Measurements from ENCODE around the gene SCN3B. TPM values are rescaled to one million over a fixed set of nuclear protein-coding genes. Genes with fewer than 3 reads are reported as not detected.

Gene SCN3B
- total RNA-seq, 5 donors from 2014 or later (not counting 1 experiment from before 2014, with no cell fraction given): not detected

DNA sequence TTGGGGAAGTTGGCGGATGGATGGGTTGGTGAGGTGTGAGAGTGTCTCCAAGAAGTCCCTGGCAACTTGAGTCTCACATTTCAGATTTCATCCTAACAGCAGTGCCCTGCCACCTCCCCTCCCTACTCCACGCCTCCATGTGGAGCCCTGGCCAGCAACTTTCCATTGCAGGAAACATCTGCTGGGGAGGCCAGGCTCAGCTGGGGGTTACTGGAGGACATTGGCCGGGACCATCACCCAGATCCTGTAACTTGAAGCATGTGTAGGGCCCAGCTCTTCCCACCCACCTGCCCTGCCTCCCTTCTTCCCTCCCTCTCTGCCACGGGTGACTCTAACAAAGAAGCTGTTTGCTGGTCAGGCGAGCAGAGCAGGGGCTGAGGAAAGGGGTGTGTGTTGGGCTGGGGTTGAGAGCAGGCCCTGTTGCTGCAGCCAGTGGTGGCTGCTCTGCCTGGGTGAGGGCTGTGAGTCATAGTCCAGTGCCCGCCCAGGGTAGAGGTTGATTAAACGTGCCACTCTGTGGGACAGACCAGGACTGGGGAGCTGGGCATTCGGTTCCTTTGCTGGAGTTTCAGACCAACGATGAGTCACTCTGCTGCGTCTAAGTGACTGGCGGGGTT, 64.0 kb downstream of the SCN3B start:
- peaks cover 18% of the 10 kb centered on the region for H3K36me3 Mint-ChIP-seq
- Histone ChIP-seq H3K4me1 (ENCODE audit: control insufficient read depth in 1 of 2, extremely low read depth in 1 of 2, insufficient read depth in 2 of 2, low read length in 2 of 2) (no peaks in the 10 kb centered on the region), H3K9me3 (no peaks in the 10 kb centered on the region), H3K4me3 (ENCODE audit: control insufficient read depth in 1 of 2, extremely low read depth in 1 of 2, low read length in 1 of 2) (no peak overlapping the region), H3K27me3 (replicated peaks in 1 of 2; ENCODE audit: control insufficient read depth in 2 of 2, extremely low read depth in 1 of 2, insufficient read depth in 2 of 2, low read length in 1 of 2) (no peaks in the 10 kb centered on the region), H3K27ac (ENCODE audit: low read length) (no peak overlapping the region), H3K36me3 (ENCODE audit: control insufficient read depth in 2 of 2, extremely low read depth in 1 of 2, insufficient read depth in 1 of 2, low read length in 1 of 2) (peaks cover 0 to 15% of the 10 kb centered on the region in 2 donors)
- ChIA-PET POLR2A (no interaction called here), CTCF (no interaction called here)
- H3K4me3 Mint-ChIP-seq: no peak overlapping the region
- no peak for DNase-seq
- 81% methylated on average over 6 of the region's 11 CpGs for WGBS (ENCODE audit: insufficient coverage)
- no peak for ATAC-seq (replicated peaks in 1 of 4)
- H3K27ac Mint-ChIP-seq: no peak overlapping the region
- H3K9me3 Mint-ChIP-seq: no peaks in the 10 kb centered on the region
- no peaks in the 10 kb centered on the region for H3K27me3 Mint-ChIP-seq
- H3K4me1 Mint-ChIP-seq: no peaks in the 10 kb centered on the region

DNA sequence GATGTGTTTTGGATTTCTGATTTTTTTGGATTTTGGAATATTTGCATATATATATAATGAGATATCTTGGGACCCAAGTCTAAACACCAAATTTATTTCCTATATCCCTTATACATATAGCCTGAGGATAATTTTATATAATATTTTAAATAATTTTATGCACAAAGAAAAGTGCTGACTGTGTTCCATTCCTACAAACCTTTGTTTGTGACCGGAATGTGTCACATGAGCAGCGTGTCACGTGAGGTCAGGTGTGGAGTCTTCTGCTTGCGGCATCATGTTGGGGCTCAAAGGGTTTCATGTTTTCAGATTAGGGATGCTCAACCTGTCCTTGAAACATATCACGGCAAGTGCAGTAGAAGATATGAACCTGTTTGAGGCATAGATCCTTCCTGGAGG, 65.6 kb downstream of the SCN3B start:
- ChIA-PET CTCF (no interaction called here), POLR2A (no interaction called here)
- Mint-ChIP-seq H3K9me3 (no peaks in the 10 kb centered on the region), H3K27ac (no peak overlapping the region), H3K27me3 (no peaks in the 10 kb centered on the region), H3K36me3 (peaks cover 12% of the 10 kb centered on the region), H3K4me1 (no peaks in the 10 kb centered on the region), H3K4me3 (no peak overlapping the region)
- no peaks in the 10 kb centered on the region for H3K4me1 ChIP-seq (ENCODE audit: control insufficient read depth in 1 of 2, extremely low read depth in 1 of 2, insufficient read depth in 2 of 2, low read length in 2 of 2)
- no peaks in the 10 kb centered on the region for H3K27me3 ChIP-seq (replicated peaks in 1 of 2; ENCODE audit: control insufficient read depth in 2 of 2, extremely low read depth in 1 of 2, insufficient read depth in 2 of 2, low read length in 1 of 2)
- no peak for DNase-seq
- no peak overlapping the region for H3K4me3 ChIP-seq (ENCODE audit: control insufficient read depth in 1 of 2, extremely low read depth in 1 of 2, low read length in 1 of 2)
- peaks cover 0 to 8% of the 10 kb centered on the region in 2 donors for H3K36me3 ChIP-seq (ENCODE audit: control insufficient read depth in 2 of 2, extremely low read depth in 1 of 2, insufficient read depth in 1 of 2, low read length in 1 of 2)
- no peaks in the 10 kb centered on the region for H3K9me3 ChIP-seq
- no peak for ATAC-seq (replicated peaks in 1 of 4)
- H3K27ac ChIP-seq (ENCODE audit: low read length): no peak overlapping the region
- 98% methylated on average over 4 of the region's 5 CpGs for WGBS (ENCODE audit: insufficient coverage)

DNA sequence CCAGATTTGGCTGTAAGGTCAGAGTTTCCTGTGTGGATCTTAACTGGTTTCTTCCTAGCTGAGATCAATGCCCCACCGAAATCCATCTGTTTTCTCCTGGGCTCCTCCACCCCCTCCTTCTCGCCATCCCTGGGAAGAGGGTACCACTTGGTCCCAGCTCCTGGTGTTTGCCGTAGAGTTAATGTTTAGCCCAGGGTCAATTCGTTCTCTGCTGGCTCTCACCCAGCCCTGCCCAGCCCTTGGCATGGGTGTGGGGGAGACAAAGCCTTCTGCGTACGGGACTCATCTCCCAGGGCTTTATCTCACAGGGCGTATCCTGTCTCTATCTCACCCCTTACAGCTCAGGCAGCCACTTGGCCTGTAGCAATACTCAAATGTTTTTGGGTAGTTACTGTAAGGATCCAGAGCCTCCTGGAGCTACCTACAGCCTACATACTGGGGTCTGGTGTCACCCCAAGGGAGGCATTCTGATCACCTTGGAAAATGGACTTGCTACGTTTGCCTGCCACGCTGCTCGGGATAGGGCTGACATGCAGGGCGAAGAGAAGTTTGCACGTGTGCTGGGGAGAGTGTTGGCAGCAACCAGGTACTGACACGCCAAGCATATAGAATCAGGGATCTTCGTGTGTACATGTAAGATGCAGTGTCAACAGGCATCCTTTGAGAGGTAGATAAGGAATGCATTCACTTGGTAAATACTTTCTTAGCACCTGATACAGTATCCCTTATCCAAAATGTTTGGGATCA, 66.1 kb downstream of the SCN3B start:
- ATAC-seq (replicated peaks in 1 of 4) (no peak), DNase-seq (no peak)
- H3K36me3 Mint-ChIP-seq: peaks cover 8% of the 10 kb centered on the region
- H3K27me3 Mint-ChIP-seq: no peaks in the 10 kb centered on the region
- no peaks in the 10 kb centered on the region for H3K9me3 Mint-ChIP-seq
- 95% methylated on average over 7 of the region's 14 CpGs for WGBS (ENCODE audit: insufficient coverage)
- no peaks in the 10 kb centered on the region for H3K4me1 Mint-ChIP-seq
- Histone ChIP-seq H3K27ac (ENCODE audit: low read length) (no peak overlapping the region), H3K9me3 (no peaks in the 10 kb centered on the region), H3K27me3 (replicated peaks in 1 of 2; ENCODE audit: control insufficient read depth in 2 of 2, extremely low read depth in 1 of 2, insufficient read depth in 2 of 2, low read length in 1 of 2) (no peaks in the 10 kb centered on the region), H3K4me1 (ENCODE audit: control insufficient read depth in 1 of 2, extremely low read depth in 1 of 2, insufficient read depth in 2 of 2, low read length in 2 of 2) (no peaks in the 10 kb centered on the region), H3K36me3 (ENCODE audit: control insufficient read depth in 2 of 2, extremely low read depth in 1 of 2, insufficient read depth in 1 of 2, low read length in 1 of 2) (peaks cover 0 to 6% of the 10 kb centered on the region in 2 donors), H3K4me3 (ENCODE audit: control insufficient read depth in 1 of 2, extremely low read depth in 1 of 2, low read length in 1 of 2) (no peak overlapping the region)
- ChIA-PET POLR2A (no interaction called here), CTCF (interaction anchor here in 1 of 2 donors (0.6 kb wide), 1 partner anchor 126 kb away, joined by 4 read pairs; no protein-coding TSS in a partner anchor)
- H3K4me3 Mint-ChIP-seq: no peak overlapping the region
- no peak overlapping the region for H3K27ac Mint-ChIP-seq

DNA sequence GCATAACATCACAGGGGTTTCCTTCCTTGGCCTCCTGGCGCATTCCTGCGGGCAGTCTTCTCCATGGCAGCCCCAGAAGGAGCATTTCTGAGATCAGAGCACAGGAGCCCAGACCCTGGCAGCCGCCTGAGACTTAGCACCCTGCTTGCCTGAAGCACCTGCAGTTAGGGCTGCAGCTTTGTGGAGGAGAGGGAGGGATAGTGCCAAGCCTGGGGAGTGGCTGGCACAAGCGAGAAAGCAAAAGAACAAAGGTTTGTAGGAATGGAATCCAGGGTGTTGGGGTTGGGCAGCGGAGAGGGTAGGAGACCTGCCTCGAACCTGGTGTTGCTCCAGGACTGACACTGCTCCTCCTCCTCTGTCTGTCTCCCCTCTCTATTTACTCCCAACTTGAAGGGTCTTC, 66.9 kb downstream of the SCN3B start:
- CTCF ChIA-PET: interaction anchor here in 1 of 2 donors (0.6 kb wide), 1 partner anchor 126 kb away, joined by 4 read pairs; no protein-coding TSS in a partner anchor
- DNase-seq (no peak), ATAC-seq (replicated peaks in 1 of 4) (no peak)
- H3K36me3 ChIP-seq (ENCODE audit: control insufficient read depth in 2 of 2, extremely low read depth in 1 of 2, insufficient read depth in 1 of 2, low read length in 1 of 2): peaks cover 0 to 6% of the 10 kb centered on the region in 2 donors
- Mint-ChIP-seq H3K27me3 (no peaks in the 10 kb centered on the region), H3K4me3 (no peak overlapping the region), H3K4me1 (no peaks in the 10 kb centered on the region), H3K9me3 (no peaks in the 10 kb centered on the region), H3K27ac (no peak overlapping the region), H3K36me3 (peaks cover 7% of the 10 kb centered on the region)
- no peak overlapping the region for H3K4me3 ChIP-seq (ENCODE audit: control insufficient read depth in 1 of 2, extremely low read depth in 1 of 2, low read length in 1 of 2)
- POLR2A ChIA-PET: interaction anchor here in 1 of 2 donors (0.6 kb wide), 1 partner anchor 1373 kb away, joined by 4 read pairs; no protein-coding TSS in a partner anchor
- H3K4me1 ChIP-seq (ENCODE audit: control insufficient read depth in 1 of 2, extremely low read depth in 1 of 2, insufficient read depth in 2 of 2, low read length in 2 of 2): no peaks in the 10 kb centered on the region
- WGBS (ENCODE audit: insufficient coverage): 97% methylated on average over 4 of the region's 6 CpGs
- H3K27ac ChIP-seq (ENCODE audit: low read length): no peak overlapping the region
- no peaks in the 10 kb centered on the region for H3K9me3 ChIP-seq
- no peaks in the 10 kb centered on the region for H3K27me3 ChIP-seq (replicated peaks in 1 of 2; ENCODE audit: control insufficient read depth in 2 of 2, extremely low read depth in 1 of 2, insufficient read depth in 2 of 2, low read length in 1 of 2)

DNA sequence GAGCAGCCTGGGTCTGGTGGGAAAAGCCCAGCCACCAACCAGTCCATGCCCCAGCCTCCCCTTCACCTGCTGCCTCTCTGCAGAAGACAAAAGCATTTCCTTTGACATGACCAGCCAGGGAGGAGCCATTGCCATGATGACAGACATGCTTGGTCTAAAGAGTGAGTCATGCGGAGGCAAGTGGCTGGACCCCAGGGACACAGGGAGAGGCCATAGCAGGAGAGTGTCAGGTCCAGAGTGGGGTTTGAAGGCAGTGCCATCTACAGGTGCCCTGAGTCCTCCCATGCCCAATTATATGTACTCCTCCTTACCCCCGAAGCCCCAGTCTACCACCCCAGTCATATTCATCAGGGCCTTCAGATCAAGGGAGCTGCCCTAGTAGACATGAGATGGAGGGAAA, 67.4 kb downstream of the SCN3B start:
- Histone ChIP-seq H3K27me3 (replicated peaks in 1 of 2; ENCODE audit: control insufficient read depth in 2 of 2, extremely low read depth in 1 of 2, insufficient read depth in 2 of 2, low read length in 1 of 2) (no peaks in the 10 kb centered on the region), H3K27ac (ENCODE audit: low read length) (no peak overlapping the region), H3K36me3 (ENCODE audit: control insufficient read depth in 2 of 2, extremely low read depth in 1 of 2, insufficient read depth in 1 of 2, low read length in 1 of 2) (peaks cover 0 to 6% of the 10 kb centered on the region in 2 donors), H3K4me1 (ENCODE audit: control insufficient read depth in 1 of 2, extremely low read depth in 1 of 2, insufficient read depth in 2 of 2, low read length in 2 of 2) (no peaks in the 10 kb centered on the region), H3K9me3 (no peaks in the 10 kb centered on the region), H3K4me3 (ENCODE audit: control insufficient read depth in 1 of 2, extremely low read depth in 1 of 2, low read length in 1 of 2) (no peak overlapping the region)
- DNase-seq: no peak
- Mint-ChIP-seq H3K27ac (no peak overlapping the region), H3K4me1 (no peaks in the 10 kb centered on the region), H3K9me3 (no peaks in the 10 kb centered on the region), H3K36me3 (peaks cover 3% of the 10 kb centered on the region), H3K27me3 (no peaks in the 10 kb centered on the region), H3K4me3 (no peak overlapping the region)
- ChIA-PET CTCF (no interaction called here), POLR2A (interaction anchor here in 1 of 2 donors (0.6 kb wide), 1 partner anchor 1373 kb away, joined by 4 read pairs; no protein-coding TSS in a partner anchor)
- no peak for ATAC-seq (replicated peaks in 1 of 4)
- WGBS (ENCODE audit: insufficient coverage): 100% methylated on average over 1 of the region's 2 CpGs

DNA sequence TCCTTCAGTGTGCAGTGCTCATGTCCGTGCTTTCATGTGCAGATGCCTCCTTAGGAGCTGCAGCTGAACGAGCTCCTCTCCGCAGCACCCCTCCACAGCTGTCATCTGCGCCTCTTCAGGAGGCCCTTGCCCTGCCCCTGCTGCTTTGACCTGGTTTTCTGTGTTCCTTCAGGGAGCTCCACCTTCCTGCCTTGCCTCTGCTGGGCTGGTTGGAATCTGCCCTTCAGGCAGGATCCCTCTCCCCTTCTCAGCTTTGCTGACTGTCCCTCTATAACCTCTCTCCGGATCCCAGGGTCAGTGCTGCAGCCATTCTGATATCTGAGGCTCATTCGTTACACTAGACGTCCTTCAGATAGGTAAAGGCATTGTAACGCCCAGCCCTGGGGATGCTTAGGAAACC, 67.9 kb downstream of the SCN3B start:
- ChIA-PET CTCF (no interaction called here), POLR2A (no interaction called here)
- no peak for ATAC-seq (replicated peaks in 1 of 4)
- peaks cover 0 to 6% of the 10 kb centered on the region in 2 donors for H3K36me3 ChIP-seq (ENCODE audit: control insufficient read depth in 2 of 2, extremely low read depth in 1 of 2, insufficient read depth in 1 of 2, low read length in 1 of 2)
- H3K4me3 Mint-ChIP-seq: no peak overlapping the region
- H3K27me3 Mint-ChIP-seq: no peaks in the 10 kb centered on the region
- no peak for DNase-seq
- H3K9me3 Mint-ChIP-seq: no peaks in the 10 kb centered on the region
- no peaks in the 10 kb centered on the region for H3K27me3 ChIP-seq (replicated peaks in 1 of 2; ENCODE audit: control insufficient read depth in 2 of 2, extremely low read depth in 1 of 2, insufficient read depth in 2 of 2, low read length in 1 of 2)
- no peaks in the 10 kb centered on the region for H3K9me3 ChIP-seq
- H3K36me3 Mint-ChIP-seq: peaks cover 3% of the 10 kb centered on the region
- H3K4me1 ChIP-seq (ENCODE audit: control insufficient read depth in 1 of 2, extremely low read depth in 1 of 2, insufficient read depth in 2 of 2, low read length in 2 of 2): no peaks in the 10 kb centered on the region
- H3K27ac Mint-ChIP-seq: no peak overlapping the region
- H3K4me1 Mint-ChIP-seq: no peaks in the 10 kb centered on the region
- H3K4me3 ChIP-seq (ENCODE audit: control insufficient read depth in 1 of 2, extremely low read depth in 1 of 2, low read length in 1 of 2): no peak overlapping the region
- H3K27ac ChIP-seq (ENCODE audit: low read length): no peak overlapping the region
- 93% methylated on average over 8 of the region's 8 CpGs for WGBS (ENCODE audit: insufficient coverage)

All from T-cell (primary cell).